ENCODE results near the gene EIF2B5.
"Not testable (repeated sequence)": the region's sequence is repeated elsewhere in the genome, so short reads cannot be mapped to it uniquely, and the experiment has no call there.

EIF2B5 gene

DNA sequence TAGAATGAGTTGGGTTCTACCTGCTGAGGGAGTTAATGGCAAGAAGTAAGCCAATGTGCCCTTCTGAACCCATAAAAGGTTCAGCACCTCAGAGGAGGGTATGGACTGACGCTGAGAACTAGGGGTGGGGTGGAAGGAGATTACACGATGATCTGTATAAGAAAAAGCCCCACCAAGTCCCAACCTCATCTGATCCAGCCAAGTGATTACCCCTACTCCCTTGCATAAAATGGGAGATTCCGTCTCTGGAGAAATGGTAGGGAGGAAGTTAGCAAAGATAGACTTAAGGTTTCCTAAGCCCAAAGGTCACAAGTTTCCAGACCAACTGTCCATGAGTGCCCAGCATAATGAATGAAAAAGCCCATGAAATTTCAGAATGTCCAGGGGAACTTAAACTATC, 12.9 kb downstream of the EIF2B5 start:
- no peak for DNase-seq (ENCODE audit: low read depth)

DNA sequence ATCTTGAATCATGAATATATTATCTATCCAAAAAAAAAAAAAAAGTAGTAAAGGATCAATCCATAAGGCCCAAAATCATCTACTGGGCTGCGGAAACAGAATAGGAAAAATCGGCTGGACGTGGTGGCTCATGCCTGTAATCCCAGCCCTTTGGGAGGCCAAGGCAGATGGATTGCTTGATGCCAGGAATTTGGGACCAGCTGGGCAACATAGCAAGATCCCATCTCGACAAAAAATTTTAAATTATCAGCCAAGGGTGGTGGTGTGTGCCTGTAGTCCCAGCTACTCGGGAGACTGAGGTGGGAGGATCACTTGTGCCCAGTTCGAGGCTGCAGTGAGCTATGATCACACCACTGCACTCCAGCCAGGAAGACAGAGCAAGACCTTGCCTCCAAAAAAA, 14.0 kb downstream of the EIF2B5 start:
- DNase-seq (ENCODE audit: low read depth), result no peak

DNA sequence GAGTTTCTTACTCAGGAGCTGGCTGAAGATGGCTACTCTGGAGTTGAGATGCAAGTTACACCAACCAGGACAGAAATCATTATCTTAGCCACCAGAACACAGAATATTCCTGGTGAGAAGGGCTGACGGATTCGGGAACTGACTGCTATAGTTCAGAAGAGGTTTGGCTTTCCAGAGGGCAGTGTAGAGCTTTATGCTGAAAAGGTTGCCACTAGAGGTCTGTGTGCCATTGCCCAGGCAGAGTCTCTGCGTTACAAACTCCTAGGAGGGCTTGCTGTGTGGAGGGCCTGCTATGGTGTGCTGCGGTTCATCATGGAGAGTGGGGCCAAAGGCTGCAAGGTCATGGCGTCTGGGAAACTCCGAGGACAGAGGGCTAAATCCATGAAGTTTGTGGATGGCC, 14.6 kb downstream of the EIF2B5 start:
- DNase-seq (ENCODE audit: low read depth), result not testable (repeated sequence)

DNA sequence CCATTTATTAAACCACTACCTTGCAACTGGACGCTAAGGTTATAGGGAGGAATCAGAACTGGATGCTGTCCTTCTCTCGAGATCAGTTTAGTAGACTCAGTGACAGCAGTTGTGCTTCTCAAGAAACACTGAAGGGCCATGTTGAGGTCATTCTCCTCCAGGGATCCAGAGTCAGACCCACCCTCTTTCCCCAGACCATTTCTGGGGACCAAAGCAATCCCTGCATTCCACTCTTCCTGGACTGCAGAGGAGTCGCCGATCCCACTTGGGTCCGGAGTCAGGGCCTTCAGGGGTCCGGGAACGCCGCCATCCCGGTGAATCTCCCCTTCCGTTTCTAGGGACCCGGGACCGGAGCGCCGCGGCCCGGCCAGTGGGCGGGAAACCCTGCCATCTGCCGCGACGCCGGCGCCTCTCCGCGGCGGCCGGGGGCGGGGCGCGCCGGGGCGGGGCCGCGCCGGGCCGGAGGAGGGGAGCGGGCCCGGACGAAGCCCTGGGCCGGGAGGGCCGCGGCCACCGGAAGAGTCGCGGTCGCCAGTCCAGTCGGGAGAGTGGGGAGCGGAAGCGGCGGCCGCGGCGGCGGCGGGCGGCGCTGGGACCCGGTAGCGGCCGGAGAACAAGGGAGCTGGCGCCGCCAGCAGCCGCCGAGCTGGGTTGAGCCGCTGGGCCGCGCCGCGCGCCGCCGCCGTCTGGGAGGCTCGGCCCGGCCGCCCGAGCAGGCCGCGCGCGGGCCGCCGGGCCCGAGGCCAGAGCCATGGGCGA, 19.9 kb downstream of the EIF2B5 start, which contains the start of gene DVL3:
Gene DVL3 (plus strand): TSS at position 493 of the 759 bp plus-strand sequence. CDS start 259 bp downstream, at position 752.
- DNase-seq (ENCODE audit: low read depth), result peak; percentile 30

DNA sequence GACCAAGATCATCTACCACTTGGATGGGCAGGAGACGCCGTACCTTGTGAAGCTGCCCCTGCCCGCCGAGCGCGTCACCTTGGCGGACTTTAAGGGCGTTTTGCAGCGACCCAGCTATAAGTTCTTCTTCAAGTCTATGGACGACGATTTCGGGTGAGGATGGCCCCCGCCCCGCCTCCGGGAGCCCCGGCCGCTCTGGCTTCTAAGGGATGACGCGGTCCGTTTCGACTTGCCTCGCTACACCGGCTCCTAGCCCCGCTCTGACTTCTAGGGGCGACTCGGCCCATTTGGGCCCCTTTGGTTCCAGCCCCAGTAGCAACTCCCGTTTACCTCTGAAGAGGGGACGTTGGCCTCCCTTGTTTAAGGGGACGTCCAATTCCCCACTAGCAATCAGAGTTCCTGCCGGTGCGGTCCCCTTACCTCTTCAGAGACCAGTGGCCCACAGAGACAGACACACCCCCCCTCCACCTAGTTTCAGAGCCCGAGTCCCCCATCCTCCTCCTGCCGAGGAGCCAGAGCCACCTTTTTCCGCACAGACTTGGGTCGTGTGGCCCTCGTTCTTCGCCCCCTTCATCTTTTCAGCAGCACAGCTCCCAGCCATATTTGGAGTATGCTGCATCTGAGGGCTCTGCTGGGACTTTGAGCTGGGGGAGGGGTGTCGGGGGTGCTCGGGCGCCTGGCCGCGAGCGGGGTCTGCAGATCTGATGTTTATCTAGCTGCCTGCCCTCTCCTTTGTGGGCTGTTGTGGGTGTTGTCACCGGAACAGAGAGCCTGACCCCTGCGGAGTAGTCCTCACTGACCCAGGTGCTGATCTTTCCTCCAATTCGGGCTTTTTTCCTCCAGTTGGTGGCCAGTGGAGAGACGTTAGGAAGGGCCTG, 20.7 kb downstream of the EIF2B5 start:
- DNase-seq (ENCODE audit: low read depth), result peak; percentile 40

DNA sequence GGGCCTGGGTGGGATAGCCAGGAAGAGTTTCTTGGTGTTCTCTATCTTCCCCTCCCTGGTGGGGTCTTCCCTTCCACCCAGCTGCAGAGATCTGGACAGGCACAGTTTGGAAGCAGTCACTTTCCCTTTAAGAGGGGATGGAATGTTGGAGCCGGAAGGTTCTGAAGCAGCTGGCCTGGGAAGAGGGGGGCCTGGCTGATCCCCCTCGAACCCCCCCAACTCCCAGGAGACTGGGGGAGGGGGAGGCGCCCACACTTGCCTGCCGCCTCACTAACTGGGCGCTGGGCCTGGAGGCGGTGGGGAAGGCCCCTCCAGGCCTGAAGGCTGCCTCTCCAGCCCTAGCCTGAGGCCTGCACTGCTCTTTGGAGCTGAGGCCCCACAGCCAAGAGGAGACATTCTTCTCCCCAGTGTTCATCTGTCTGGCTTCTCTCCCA, 21.4 kb downstream of the EIF2B5 start:
- no peak for DNase-seq (ENCODE audit: low read depth)

DNA sequence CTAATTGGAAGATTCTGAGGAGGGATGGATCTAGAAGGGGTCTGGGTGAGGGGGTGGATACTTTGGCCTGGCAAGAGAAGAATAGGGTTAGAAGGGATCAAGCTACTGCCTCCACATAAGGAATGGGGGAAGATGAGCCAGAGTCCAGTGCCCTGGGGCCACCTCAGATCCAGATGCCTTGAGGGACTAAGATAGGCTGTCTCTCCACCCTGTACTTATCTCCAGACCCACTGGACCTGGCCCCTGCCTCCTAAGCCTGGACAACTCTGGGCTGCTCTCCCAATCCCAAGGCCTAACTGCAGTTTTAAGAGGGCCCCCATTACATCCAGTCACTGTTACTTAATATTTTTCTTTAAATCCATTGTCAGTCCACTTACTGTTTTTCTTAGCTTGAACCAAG, 22.0 kb downstream of the EIF2B5 start:
- no peak for DNase-seq (ENCODE audit: low read depth)

DNA sequence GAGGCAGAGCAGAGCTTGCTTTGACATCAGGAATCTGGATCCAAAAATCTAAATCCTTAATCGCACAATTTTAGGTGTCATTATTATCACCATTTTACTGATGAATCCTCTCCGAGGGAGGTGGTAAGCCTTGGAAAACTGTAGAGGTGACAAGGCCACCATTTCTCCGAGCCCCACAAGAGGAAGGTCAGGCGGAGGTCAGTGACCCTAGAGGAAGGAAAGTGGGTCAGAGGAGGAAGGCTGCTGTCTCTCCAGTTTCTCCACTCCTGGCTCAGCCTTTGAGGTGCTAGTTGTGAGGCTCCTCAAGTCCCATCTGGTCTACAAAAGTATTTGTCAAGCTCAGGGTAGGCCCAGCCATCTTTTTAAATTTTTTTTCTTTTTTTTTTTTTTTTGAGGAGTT, 23.2 kb downstream of the EIF2B5 start:
- no peak for DNase-seq (ENCODE audit: low read depth)

DNA sequence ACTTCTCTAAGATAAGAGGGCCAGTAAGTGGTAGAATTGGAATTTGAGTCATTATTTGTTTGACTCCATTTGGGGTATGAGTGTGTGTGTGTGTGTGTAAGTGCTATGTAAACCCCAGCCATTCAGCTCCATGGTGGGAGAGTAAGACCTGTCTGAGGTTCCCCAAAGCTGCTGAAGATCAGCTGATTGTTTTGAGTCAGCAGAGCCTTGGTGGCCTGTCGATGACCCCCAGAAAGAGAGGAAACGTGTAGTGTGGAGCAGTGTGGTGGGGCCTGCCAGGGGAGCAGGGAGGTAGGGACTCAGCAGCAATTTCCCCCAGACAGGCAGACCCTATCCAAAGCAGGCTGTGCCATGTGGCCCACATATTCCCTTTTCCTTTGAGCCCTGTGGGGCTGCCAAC, 25.3 kb downstream of the EIF2B5 start:
- DNase-seq (ENCODE audit: low read depth), result no peak

DNA sequence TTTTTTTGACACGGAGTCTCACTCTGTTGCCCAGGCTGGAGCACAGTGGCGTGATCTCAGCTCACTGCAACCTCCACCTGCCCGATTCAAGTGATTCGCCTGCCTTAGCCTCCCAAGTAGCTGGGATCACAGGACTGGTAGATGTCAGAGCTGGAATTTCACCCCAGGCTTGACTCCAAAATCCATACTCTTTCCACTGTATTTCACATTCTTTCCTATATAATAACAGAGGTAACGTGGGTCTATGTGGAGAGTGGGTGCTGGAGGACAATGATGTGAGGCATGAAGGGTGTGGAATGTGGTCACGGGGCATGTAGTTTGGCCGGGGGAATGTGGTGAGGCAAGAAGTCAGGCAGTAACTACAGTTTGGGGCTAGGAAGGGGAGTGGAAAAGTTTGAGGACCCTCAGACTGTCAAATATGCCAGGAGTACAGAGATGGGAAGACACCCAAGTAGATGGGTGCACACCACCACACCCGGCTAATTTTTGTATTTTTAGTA, 27.5 kb downstream of the EIF2B5 start:
- DNase-seq (ENCODE audit: low read depth), result not testable (repeated sequence)

DNA sequence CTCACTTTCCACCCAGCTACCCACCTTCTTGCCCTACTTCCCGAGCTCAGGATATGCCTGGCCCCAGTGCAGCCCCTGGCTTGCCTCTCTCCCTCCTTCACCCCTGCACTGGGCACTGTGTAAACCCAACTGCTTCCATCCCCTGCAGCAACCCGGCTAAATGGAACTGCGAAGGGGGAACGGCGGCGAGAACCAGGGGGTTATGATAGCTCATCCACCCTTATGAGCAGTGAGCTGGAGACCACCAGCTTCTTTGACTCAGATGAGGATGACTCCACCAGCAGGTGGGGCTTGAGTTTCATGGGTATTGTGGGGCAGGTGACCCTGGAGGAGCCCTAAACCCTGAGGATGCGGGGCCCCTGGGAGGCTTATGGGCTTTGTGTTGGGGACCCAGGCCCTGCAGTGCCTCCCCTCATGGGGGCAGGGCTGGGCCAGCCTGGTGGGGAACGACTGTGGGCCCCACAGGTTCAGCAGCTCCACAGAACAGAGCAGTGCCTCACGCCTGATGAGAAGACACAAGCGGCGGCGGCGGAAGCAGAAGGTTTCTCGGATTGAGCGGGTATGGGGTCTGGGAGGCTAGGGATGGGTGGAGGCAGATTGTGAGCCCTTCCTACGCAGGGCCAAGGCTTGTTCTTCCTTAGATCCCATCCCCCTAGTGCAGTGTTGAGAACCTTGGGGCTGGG, 29.6 kb downstream of the EIF2B5 start:
- no peak for DNase-seq (ENCODE audit: low read depth)

DNA sequence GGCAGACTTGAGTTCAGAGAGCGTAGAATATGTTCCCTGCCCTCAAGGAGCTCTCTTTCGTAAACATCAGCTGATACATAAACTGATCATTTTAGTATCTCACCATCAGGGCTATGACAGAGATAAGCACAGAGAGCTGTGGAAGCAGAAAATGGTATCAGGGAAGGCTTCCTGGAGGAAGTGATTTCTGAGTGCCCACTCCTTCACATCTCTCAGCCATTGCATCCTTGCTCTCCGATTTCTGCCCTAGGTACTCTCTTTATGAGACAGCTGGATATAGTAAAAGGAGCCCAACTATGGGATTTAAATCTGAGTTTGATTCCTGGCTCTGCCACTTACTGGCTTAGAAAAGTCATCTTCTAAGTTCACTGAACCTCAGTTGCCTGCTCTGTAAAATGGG, 30.4 kb downstream of the EIF2B5 start:
- DNase-seq (ENCODE audit: low read depth), result no peak

DNA sequence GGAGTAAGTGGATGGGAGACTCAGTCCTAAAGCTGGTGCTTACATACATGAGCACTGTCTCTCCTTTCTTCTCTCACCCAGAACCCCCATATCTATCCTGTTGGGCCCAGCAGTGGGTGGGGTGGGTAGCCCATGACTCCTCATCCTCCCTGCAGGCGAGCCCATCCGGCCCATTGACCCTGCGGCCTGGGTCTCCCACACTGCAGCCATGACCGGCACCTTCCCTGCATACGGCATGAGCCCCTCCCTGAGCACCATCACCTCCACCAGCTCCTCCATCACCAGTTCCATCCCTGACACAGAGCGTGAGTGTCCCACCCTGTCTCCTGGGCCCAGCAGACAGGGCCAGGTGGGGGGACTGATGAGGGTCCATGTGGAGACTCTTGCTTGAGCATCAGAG, 31.5 kb downstream of the EIF2B5 start:
- no peak for DNase-seq (ENCODE audit: low read depth)

DNA sequence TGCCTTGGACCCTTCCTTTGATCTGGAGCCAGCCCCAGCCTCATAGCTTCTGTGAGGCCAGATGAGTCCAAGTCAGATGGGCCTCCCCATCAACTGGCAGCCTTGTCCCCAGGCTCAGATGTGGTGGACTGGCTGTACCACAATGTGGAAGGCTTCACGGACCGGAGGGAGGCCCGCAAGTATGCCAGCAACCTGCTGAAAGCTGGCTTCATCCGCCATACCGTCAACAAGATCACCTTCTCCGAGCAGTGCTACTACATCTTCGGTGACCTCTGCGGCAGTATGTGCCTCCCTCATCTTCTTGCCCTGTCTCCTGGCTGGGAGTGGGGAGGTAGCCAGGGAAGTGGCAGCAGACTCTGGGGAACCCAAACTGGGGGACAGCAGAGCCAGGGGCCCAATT, 32.6 kb downstream of the EIF2B5 start:
- DNase-seq (ENCODE audit: low read depth), result no peak

DNA sequence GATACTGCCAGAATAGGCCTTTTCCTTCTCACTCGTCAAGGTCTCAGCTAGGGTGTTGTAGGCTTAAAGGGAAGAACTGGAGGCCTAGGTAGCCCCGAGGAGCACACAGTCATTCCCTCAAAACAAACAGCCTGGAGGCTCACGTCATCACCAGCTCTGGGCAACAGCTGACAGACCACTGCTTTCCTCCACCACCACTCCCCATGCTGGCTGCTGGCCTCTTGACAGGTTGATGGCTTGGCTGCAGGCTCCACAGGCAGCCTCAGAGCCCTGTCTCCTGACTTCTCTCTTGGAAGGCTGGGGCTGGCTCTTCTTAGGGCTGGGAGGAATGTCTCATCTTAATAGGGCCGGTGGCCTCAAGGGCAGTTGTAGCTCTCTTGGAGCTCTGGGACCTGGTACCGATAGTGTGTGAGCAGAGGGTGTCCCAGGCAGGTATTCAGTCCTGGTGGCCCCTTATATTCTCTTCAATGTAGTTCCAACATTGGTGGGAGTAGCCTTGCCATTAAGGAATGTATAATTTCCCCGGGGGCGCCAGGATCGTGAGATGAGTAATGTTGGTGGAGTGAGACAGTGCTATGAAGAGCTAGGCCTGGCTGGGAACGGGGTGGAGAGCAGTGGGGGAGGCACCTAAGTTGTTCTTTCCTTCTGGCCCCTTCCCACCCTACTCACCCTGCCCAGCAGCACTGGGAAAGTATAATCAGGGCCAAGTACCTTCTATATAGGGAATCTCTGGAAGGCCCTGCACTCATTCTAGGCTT, 33.4 kb downstream of the EIF2B5 start:
- no peak for DNase-seq (ENCODE audit: low read depth)

DNA sequence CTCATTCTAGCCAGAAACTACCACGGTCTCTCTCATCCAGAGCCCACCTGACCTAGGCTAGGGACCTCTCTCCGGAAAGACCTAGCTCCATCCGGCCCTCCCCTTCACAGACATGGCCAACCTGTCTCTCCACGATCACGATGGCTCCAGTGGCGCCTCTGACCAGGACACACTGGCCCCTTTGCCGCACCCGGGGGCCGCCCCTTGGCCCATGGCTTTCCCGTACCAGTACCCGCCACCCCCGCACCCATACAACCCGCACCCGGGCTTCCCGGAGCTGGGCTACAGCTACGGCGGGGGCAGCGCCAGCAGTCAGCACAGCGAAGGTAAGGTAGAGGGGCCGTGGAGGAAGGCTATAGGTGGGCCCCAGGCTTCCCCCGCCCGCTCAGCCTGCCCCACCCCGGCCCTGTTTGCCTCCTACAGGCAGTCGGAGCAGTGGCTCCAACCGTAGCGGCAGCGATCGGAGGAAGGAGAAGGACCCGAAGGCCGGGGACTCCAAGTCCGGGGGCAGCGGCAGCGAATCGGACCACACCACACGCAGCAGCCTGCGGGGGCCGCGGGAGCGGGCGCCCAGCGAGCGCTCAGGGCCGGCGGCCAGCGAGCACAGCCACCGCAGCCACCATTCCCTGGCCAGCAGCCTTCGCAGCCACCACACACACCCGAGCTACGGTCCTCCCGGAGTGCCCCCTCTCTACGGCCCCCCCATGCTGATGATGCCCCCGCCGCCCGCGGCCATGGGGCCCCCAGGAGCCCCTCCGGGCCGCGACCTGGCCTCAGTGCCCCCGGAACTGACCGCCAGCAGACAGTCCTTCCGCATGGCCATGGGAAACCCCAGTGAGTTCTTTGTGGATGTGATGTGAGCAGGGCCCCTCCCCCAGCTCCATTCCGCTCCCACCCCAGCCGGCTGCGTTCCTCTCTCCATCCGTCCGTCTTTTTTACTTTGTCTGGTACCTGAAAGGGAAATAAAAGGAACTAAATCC, 35.0 kb downstream of the EIF2B5 start:
- no peak for DNase-seq (ENCODE audit: low read depth)

DNA sequence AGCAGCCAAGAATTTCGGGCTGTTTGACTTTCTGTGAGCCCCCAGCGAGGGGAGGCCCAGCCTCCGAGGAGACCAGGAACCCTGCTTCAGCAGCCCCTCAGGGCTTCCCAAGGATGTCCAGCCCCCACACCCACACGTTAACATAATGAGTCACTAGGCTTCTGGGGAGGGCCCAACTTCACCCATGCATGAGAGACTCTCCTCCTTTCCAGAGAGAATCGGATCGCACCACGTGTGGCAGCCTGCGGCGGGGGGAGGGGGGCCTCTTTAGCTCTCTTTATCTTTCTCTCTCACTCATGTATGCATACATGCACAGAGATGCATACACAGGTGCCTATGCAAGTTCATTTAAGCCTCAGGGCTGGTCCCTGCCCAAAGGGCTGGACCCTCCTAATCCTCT, 36.4 kb downstream of the EIF2B5 start:
- DNase-seq (ENCODE audit: low read depth), result no peak

DNA sequence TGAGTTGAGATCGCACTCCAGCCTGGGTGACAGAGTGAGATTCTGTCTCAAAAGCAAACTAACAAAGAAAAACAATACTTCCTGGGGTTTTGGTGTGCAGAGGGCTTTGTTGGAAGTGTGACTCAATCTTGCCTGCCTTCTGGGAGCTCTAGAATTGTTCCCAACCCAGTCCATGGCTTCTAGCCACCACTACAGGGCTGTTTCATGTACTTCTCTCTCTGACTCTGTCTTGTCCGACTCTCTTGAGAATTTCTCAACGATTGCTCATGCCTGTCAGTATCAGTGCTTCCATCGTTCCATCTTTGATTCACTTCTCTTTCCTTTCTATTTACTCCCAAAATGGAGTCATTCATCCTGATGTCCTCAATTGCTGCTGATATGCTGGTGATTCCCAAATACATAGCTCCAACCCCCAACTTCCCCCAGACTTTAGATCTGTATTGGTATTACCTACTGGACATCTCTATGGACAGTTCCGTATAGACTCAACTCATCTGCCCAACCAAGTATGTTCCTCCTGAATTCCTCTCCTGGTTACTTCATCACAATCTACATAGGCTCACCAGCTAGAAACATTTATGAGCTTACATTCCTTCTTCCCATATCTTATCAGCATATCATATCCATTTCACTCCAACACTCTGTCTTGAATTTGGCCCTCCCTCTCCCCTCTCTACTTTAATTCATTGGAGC, 37.7 kb downstream of the EIF2B5 start:
- DNase-seq (ENCODE audit: low read depth), result no peak

DNA sequence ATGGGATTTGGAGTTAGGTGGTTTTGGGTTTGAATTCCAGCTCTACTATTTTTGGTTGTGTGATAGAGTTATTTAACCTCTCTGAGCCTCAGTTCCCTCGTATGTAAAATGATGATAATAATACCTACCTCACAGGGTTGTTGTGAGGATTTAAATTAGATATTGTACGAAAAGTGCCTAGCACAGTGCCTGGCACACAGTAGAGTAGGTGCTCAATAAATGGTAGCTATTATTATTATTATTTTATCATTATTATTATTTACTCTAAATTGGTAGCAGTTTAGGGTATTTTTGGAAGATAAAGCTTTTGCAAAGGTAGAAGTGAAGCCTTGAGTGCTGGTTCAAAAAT, 38.2 kb downstream of the EIF2B5 start:
- no peak for DNase-seq (ENCODE audit: low read depth)

DNA sequence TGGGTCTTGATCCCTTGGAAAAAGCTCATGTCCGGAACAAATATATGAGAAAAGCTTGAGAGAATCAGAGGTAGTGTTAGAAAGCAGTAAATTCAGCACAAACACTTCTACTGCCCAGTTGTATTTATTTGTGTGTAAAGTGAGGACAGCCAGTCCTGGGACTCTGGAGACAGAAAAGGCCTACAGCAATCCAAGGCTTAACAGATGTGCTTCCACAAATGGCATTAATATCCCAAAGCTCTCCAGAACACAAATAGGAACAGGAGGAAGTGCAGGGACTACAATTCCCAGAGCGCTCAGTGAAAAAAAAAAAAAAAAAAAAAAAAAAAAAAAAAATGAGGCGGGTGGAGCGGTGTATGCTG, 39.1 kb downstream of the EIF2B5 start:
- DNase-seq (ENCODE audit: low read depth), result no peak

All from activated T-helper 9 cell treated with anti-CD3 and anti-CD28 coated beads, Interleukin-2, amount 50 U/mL, for 16 hours (primary cell).